ENCODE results near the gene PDE6G.
"Not testable (repeated sequence)": the region's sequence is repeated elsewhere in the genome, so short reads cannot be mapped to it uniquely, and the experiment has no call there.

The PDE6G gene

DNA sequence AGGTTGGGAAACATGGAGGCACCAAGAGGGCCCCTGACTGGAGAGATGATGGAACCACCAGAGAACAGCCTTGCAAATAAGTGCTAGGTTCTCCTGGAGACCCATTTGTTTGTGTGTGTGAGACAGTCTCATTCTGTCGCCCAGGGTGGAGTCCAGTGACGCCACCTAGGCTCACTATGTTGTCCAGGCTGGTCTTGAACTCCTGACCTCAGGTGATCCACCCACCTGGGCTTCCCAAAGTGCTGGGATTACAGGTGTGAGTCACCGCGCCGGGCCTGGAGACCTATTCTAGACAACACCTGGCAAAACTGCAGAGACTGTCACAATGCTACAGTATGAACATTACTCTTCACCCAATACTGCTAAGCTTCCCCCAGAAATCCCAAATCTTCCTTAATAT, 20.9 kb downstream of the PDE6G start:
- no peak for DNase-seq (ENCODE audit: low read depth in 2 of 2)

- DNase-seq (ENCODE audit: low read depth in 2 of 2), result no peak
These were observed 24.9 kb downstream of the PDE6G start for GRCh38 chr17:81631482-81631881.

GRCh38 chr17:81630274-81630673, 26.1 kb downstream of the PDE6G start:
- DNase-seq (ENCODE audit: low read depth in 2 of 2), result no peak

DNA sequence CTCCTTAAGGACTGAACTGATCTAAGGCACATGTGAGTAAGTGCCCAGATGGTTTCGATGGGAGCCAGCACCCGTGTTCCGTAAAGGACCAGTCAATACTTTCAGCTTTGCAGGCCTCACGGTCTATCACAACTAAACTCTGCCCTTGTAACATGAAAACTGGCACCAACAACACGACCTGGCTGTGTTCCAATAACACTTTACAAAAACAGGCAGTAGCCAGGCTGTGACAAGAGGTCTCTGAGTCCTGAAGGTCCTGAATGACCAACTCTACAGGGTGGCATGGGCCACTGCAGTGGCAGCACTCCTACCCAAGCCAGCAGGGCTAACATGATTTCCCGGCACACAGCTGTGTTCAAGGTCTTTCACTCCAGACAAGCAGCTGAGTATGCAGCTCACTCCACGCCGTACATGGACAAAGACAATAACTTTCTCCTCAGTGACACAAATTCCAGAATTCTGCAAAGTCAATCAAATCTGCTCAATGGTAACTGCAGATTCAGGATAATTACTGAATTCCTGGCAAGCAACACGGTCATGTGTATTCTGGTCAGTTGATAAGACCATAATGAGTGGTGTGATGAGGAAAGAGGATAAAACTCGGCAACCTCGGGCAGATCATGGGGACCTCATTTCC, 34.7 kb downstream of the PDE6G start:
- no peak for DNase-seq (ENCODE audit: low read depth in 2 of 2)

GRCh38 chr17:81618307-81618706, 38.0 kb downstream of the PDE6G start:
- not testable (repeated sequence) for DNase-seq (ENCODE audit: low read depth in 2 of 2)

- DNase-seq (ENCODE audit: low read depth in 2 of 2), result no peak
These were observed 39.5 kb downstream of the PDE6G start for GRCh38 chr17:81616877-81617276.

DNA sequence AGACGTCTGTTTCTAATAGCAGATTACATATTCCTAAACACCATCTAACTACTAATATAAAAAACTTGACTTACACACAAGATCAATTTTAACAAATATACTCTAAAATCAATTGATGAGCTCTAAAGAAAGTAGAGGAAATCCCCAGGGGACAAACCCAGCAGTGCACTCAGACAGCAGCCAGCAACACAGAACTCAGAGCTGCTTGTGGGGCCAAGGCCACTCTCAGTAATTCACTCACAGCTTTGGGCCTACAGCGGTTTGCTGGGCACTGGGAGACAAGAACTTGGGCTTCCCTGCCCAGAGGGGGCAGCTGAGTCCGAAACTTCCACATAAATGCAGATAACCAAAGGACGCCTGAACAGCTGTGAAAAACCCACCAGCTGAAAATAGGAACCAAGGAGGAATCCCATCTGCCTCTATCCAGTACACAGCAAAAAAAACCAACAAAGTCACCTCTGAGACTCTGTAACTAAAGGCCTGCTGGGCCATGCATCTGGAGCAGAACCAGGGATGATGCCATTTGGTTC, 40.9 kb downstream of the PDE6G start:
- no peak for DNase-seq (ENCODE audit: low read depth in 2 of 2)

- DNase-seq (ENCODE audit: low read depth in 2 of 2), result no peak
These were observed 44.0 kb downstream of the PDE6G start for GRCh38 chr17:81612172-81612970.

- no peak for DNase-seq (ENCODE audit: low read depth in 2 of 2)
These were observed 46.6 kb downstream of the PDE6G start for GRCh38 chr17:81609541-81610311.

DNA sequence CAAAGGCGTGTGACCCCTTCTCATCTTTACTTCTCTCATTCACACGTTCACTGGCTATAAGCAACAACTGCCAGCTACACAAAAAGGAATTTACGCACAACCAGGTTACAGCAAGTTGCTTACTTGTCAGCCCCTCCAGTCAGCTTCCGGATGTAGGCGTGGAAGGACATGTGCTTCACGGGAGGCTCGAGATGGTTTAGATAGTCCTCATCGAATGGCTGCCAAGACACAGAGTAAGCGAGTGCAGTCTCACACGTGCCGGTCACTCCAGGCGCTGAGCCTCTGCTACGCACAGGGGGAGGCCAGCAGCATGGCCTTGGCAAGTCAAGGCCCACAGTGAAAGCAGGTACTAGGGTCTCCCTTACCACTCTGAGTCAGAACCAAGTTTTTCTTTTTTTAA, 47.7 kb downstream of the PDE6G start:
- no peak for DNase-seq (ENCODE audit: low read depth in 2 of 2)

DNA sequence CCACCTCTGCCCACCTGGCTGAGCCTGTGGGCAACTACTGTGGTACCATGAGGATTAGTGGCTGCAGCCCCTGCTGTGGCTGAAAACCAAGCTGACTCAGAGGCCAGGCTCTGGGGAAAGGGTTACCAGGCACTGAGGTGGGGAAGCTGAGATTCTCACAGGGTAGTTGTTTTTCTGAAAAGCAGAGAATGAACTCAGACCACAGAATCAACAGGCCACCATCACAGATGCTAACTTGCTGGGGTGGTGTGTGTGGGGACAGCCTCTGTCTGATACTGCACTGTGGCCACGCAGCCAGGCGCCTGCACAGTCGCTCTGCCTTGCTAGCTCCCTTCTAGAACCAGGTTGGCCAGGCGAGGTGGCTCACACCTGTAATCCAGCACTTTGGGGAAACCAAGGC, 48.3 kb downstream of the PDE6G start:
- DNase-seq (ENCODE audit: low read depth in 2 of 2), result no peak

GRCh38 chr17:81607431-81607830, 48.9 kb downstream of the PDE6G start:
- DNase-seq (ENCODE audit: low read depth in 2 of 2), result no peak

DNA sequence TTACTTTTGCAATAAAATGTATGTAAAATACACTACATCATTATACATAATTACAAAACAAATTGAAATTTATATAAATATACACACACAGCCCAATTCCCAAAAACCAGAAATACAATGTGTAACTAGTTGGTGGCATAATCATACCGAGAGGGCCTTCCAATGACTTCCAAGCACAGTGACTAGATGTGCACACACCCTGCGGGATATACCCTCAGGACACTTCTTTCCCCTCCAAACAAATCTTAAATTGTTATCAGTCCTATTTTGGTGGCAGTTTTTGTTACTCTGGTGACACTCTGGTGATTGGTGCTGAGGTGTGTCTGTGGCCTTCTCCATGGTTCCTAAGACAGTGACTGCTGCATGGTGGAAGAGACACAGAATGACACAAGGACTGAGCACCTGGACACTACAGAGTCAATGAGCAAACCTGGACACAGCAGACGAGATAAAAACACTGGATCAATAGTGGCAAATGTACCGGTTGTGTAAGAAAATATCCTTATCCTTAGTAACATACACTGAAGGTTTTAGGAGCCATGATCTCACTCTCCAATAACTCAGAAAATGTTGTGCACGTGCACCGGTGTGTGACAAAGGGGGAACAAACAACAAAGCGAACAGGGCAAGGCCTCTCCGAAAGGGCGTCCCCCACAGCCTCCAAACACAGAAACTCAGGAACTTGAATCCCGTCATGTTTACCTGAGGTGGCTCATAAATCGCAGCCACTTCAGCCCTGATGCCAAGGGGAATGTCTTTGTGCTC, 52.3 kb downstream of the PDE6G start:
- no peak for DNase-seq (ENCODE audit: low read depth in 2 of 2)

GRCh38 chr17:81601525-81602120, 54.7 kb downstream of the PDE6G start:
- peak in 1 of 2 donors; percentile 27 for DNase-seq (ENCODE audit: low read depth in 2 of 2)

Data from stimulated activated CD8-positive, alpha-beta memory T cell treated with anti-CD3 and anti-CD28 coated beads, Interleukin-15, amount 100 ng/mL, for 4 hours (primary cell).